Measurements from ENCODE around the gene VWC2L.

Gene VWC2L

DNA sequence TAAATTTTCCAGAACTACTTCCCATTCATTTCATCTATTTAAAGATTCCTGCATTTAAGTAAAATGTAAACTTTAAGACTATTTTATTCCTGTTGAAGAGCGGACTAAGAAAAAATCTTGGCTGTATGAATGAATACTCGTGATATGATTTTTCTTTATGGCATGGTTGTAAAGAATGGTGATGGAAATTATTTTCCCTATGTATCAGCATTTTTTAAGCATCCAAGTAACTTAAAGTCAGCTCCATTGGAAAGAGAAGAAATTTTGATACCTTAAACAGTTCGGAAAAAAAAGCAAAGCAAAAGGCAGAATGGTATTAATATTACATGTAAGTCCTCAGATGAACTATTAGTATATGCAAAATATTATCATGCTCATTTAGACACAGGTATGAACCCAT, 58.9 kb downstream of the VWC2L start:
- no peak for DNase-seq (ENCODE audit: low read depth, low spot score)

DNA sequence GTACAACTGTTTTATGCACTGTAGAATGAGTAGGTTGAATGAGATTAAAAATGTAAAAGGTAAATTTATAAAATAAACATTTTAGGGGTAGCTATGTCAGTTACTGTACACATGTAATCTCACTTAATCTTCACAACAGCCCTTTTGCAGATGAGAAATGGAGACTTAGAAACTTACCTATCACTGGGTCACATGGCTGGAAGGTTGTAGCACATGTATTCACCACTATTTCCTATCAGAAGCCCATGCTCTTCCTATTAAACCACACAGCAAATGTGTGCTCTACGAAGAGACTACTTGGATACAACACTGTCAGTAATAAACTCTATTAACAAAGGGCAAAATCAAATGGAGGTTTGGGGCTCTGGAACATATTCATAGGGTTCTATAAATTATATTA, 60.5 kb downstream of the VWC2L start:
- no peak for DNase-seq (ENCODE audit: low read depth, low spot score)

DNA sequence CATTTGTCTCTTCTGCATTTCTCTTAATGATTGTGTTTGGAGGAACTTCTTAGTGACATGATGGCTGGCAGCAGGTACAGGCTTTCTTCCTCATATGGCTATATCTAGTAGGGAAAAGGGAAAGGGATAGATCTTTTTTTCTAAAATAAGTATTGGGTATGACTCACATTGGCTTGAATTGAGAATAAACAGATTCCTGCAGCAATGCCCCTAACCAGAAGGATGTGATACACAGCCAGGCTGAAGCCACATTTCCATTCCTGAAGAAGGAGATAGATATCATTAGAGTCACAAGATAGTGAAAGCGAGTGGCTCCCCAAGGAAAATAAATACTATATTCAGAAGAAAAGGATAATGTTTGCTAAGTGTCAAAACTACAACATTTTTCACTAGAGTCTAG, 61.1 kb downstream of the VWC2L start:
- DNase-seq (ENCODE audit: low read depth, low spot score) = no peak

GRCh38 chr2:214477305-214477704, 66.5 kb downstream of the VWC2L start:
- no peak for DNase-seq (ENCODE audit: low read depth, low spot score)

DNA sequence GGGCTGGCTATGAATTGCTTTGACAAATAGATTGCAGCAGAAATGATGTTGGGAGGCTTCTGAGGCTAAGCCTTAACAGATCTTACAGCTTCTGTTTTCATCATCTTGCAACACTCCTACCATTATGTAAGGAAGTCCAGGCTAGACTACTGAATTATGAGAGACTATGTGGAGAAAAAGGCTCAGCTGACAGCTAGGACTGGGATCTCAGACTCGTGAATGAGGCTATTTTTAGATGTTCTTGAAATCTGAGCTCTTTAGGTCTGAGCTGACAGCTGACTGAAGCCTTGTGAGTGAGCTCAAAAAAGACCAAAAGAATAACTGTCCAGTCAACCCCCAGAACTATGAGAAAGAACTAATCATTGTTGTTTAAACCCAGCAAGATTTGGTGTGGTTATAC, 70.3 kb downstream of the VWC2L start:
- no peak for DNase-seq (ENCODE audit: low read depth, low spot score)

DNA sequence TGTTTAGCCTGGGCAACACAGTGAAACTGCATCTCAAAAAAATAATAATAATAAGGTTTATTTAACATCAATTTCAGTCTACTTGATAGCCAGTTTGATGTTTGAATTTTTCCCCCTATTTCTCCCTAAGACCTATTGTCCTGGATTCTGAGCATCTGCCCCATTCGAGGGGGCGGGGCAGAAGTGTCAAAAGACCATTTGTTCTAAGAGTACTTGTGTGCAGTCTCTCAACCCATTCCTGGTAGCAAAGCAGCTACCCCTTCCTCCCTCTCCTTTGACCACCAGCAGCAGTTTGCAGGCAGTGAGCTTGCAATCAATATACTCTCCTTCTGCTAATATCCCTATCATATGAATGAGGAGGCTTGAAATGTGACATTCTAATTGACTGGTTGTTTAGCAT, 71.9 kb downstream of the VWC2L start:
- DNase-seq (ENCODE audit: low read depth, low spot score) = no peak

DNA sequence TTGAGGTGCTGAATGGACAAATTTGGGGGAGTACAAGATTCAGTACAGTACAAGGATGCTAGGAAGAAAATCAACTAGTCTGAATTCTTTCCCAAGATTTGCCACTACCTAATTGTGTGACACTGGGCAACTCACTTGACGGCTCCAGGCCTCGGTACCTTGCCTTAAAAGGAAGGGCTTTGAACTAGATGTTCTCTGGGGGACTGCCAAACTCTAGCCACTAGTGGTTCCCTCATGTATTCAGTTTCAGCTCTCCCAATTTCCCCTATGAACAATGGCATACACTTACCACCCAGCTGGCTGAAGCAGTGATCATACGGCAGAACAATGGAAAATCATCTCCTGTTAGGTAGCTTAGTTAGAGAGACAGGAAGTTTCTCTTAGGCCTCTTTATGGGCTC, 73.4 kb downstream of the VWC2L start:
- no peak for DNase-seq (ENCODE audit: low read depth, low spot score)

- no peak for DNase-seq (ENCODE audit: low read depth, low spot score)
Observed at GRCh38 chr2:214484701-214485100, 73.8 kb downstream of the VWC2L start.

GRCh38 chr2:214489181-214489580, 78.3 kb downstream of the VWC2L start:
- no peak for DNase-seq (ENCODE audit: low read depth, low spot score)

DNA sequence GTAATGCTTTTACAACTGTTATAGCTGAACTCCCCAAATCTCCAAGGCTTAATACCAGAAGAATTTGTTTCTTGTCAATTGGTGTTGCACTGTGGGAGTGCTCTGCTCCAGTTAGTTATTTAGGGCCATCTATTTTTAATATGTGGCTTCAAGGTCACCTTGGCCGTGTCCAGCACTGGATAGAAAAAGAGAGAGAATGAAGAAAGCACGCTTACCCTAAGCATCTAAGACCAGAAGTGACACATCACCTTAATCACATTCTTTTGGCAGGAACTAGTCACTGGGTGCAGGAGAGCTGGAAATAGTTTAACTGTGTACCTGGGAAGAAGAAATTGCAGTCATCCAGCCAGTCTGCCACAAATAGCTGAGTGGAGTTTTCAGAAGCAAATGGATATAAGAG, 78.8 kb downstream of the VWC2L start:
- no peak for DNase-seq (ENCODE audit: low read depth, low spot score)

DNA sequence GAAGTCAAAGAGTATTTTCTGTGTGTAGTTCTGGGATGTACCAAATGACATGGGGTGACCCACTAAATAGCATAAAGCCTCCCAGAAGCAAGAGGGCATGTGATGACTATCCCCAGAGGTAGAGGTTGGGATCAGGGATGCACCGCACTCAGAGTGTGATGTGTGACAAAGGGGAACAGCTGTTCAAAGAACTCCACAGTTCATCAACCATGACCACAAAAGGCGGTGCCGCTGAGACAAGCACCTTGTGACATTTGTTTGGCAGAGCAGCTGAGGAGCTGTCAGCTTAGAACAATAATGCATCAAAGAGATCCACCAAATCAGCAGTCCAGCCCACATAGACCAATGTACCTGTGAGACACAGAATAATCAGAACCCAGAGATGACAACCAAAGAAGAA, 81.3 kb downstream of the VWC2L start:
- DNase-seq (ENCODE audit: low read depth, low spot score) = no peak

GRCh38 chr2:214492608-214493007, 81.8 kb downstream of the VWC2L start:
- no peak for DNase-seq (ENCODE audit: low read depth, low spot score)

- no peak for DNase-seq (ENCODE audit: low read depth, low spot score)
Observed at GRCh38 chr2:214497489-214497888, 86.6 kb downstream of the VWC2L start.

- no peak for DNase-seq (ENCODE audit: low read depth, low spot score)
Observed at GRCh38 chr2:214503568-214503967, 92.7 kb downstream of the VWC2L start.

- no peak for DNase-seq (ENCODE audit: low read depth, low spot score)
Observed at GRCh38 chr2:214504599-214505376, 93.9 kb downstream of the VWC2L start.

GRCh38 chr2:214507032-214507431, 96.2 kb downstream of the VWC2L start:
- no peak for DNase-seq (ENCODE audit: low read depth, low spot score)

GRCh38 chr2:214514704-214515103, 103.8 kb downstream of the VWC2L start:
- no peak for DNase-seq (ENCODE audit: low read depth, low spot score)

GRCh38 chr2:214515111-214515510, 104.3 kb downstream of the VWC2L start:
- no peak for DNase-seq (ENCODE audit: low read depth, low spot score)

DNA sequence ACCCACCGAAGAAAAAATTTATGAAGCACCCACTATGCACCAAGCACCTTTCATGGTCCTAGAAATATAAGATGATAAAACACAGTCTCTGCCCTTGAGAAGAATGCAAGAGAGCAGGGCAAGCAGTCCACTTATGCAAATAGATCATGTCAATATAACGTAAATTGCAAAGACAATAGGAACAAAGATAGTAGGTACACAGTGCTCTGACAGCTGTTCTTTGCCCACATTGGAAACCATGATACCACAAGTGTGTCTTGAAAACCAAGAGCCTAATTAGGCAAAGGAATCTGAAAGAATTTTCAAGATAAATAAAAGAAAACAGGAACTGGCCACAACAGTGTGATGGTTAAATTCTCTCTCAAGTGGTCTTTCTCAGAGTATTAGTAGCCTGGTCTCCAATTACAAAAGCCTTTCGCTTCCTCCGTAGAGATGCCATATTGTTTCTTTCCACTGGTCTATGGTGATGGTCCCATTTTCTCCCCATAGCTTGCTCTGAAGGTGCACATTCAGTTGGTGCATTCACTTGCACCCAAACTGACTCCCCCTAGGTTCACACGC, 108.5 kb downstream of the VWC2L start:
- DNase-seq (ENCODE audit: low read depth, low spot score) = no peak

DNA sequence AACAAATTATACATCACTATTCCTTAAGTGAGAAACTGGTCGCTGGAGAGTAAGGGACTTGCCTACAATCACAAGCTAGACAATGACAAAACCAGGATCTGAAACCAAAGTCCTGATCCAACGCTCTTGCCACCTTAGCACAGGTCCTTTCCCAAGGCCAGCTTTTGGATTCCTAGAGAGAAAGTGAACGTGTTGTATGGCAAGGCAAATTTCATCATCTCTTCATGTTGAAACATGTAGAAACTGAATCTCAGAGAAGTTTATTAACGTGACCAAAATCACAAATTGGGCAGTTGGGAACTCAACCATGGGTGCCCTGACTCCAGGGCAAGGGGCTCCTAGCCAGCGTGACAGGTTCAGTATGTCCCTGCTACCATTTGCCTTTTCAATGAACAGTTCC, 118.2 kb downstream of the VWC2L start:
- DNase-seq (ENCODE audit: low read depth, low spot score) = no peak

DNA sequence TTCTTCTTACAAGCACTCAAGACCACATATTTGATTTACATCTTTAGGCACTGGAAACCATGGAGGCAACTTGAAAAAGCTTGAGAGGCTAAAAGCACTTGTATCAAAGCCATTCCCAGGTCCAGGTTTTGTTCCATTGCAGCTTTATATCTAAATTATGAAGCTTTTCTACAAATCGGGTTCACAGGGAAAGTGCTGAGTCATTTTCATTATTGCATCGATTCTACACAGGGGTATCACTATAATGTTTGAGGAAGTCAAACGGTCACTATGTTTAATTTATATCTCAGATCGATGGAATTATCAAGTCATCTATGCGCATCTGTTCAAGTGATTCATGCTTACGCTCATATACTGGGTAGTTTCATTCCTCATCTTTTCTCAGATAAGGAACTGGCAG, 118.7 kb downstream of the VWC2L start:
- DNase-seq (ENCODE audit: low read depth, low spot score) = no peak

DNA sequence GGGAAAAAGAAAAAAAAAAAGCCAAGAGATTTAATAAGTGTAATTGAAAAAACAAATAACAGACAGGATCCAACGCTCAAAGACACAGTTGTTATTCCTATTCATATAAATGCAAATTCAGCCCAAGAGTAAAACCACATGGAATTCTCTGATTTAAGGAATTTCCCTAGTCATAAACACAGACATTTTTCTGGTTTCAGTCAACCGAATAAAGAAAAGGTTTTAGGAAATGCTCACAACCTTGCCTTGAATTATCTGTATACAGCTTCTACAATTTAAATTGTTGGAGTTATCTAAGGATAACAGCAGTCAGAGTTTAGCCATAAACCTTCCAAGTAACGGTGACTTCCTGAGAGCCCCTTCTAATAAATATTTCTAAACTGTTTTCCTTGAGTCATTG, 122.7 kb downstream of the VWC2L start:
- DNase-seq (ENCODE audit: low read depth, low spot score) = no peak

DNA sequence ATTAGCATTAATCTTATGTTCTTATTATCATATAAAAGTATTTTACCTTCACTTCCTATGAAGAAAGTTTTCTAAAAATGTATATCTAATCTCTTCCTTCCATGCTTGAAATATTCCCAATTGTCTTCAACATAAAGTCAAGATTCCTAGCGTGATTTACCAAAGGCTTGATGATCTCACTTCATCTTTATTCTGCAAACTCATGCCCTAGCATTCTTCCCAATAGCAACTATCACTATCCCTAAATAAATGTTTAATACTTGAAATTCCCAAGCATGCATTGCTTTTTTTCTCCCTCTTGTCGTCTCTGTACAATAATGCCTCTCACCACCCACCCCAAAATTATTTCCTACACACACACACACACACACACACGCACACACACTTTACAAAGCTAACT, 125.8 kb downstream of the VWC2L start:
- no peak for DNase-seq (ENCODE audit: low read depth, low spot score)

GRCh38 chr2:214537929-214538328, 127.1 kb downstream of the VWC2L start:
- DNase-seq (ENCODE audit: low read depth, low spot score) = no peak

Measured in brain pericyte (primary cell).